GM12892 (cell line): ENCODE measurements around the gene WSCD1.

ENCODE experiments used
- POLR2A ChIP-seq: IDR thresholded peaks from 2 replicates; pipeline ENCODE4 v1.6.1; 2011; ENCODE audit warnings: low read depth, low read length, control low read depth
- POLR2AphosphoS5 ChIP-seq: IDR thresholded peaks from 2 replicates; pipeline ENCODE4 v1.6.1; 2011; ENCODE audit warnings: low read depth, low read length, control low read depth

DNA sequence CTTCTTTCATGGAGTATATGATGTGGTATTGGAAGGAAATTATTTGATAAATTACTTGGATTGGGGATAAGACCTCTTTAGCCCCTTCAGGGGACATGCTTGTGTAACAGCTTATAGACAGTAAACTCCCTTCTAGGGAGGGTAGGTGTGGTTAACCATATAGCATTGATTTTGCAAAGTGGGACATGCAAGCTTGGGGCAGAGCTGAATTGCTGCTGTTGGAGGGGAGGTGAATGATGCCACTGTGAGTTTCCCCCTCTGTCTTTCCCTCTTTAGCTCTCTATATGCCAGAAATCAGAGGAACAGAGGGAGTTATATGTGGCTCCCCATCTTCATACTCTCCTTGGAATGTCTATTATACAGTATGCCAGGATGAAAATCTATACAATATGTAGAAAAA is 54.7 kb downstream of the WSCD1 start:
- TF ChIP-seq POLR2A: no peak
- TF ChIP-seq POLR2AphosphoS5: no peak
